ENCODE measurements around the gene TMEM208.

The TMEM208 gene

DNA sequence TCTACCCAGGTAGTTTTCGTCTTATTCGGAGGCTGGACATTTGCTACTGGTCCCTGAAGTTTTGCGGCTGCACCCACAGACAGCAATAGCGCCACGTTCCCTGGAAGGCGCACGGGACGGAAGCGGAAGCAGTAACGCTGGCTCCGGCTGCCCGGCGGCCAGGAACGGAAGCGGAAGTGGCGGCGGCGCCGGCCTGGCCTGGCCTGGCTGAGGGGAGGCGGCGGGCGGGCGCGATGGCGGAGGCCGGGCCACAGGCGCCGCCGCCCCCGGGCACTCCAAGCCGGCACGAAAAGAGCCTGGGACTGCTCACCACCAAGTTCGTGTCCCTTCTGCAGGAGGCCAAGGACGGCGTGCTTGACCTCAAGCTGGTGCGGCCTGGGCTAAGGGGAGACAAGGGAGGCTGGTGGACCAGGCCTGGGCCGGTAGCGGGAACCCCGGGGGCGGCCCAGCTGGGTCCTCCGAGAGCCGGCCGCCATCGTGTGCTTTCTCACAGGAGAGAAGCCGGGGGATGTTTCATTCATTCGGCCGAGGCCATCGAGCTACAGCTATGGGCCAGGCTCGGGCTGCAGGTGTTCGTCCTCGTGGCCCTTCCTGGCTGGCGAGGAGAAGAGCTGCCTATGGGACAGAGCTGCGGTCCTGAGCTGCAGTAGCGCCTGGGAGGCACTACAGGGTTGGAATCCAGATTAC, 34.8 kb upstream of the TMEM208 start, which contains the start of gene E2F4:
Gene E2F4, plus strand, starts transcription at position 161 of the 687 bp plus-strand sequence. Its CDS starts 73 bp downstream, at position 234.
- peak; percentile 62 for DNase-seq

DNA sequence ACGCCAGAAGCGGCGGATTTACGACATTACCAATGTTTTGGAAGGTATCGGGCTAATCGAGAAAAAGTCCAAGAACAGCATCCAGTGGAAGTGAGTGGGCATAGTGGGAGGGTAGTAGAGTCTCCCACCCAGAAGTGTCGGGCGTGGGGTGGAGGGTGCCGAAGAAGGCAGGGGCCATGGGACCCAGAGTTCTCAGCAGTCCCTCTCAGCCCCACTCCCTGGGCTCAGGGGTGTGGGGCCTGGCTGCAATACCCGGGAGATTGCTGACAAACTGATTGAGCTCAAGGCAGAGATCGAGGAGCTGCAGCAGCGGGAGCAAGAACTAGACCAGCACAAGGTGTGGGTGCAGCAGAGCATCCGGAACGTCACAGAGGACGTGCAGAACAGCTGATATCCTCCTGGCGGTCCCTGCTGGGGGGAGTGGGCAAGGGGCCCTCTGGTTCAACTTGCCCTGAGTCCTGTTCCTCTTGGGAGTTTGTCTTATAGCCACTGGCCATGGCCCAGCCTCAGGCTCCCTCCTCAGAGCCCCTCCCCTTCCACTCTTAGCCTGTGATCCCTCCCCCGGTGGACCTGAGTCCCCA, 34.1 kb upstream of the TMEM208 start:
- DNase-seq = no peak

DNA sequence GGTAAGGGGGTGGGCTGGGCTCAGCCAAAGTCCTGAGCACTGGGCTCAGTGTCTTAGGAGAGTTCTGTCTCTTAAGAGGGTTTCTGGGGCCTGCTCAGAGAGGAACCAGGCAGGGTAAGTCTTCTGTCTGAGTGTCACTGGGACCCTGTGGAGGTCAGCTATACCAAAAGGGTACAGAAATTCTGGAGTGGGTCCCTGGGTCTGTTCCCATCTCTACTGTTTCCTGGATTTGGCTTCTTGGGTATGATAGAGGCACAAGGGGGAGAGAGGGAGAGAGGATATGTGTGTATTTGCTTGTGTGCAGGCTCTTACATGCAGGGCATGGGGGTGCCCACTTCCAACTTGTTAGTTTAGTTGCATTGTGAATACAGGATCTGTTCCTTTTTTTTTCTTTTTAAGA, 33.4 kb upstream of the TMEM208 start:
- no peak for DNase-seq

DNA sequence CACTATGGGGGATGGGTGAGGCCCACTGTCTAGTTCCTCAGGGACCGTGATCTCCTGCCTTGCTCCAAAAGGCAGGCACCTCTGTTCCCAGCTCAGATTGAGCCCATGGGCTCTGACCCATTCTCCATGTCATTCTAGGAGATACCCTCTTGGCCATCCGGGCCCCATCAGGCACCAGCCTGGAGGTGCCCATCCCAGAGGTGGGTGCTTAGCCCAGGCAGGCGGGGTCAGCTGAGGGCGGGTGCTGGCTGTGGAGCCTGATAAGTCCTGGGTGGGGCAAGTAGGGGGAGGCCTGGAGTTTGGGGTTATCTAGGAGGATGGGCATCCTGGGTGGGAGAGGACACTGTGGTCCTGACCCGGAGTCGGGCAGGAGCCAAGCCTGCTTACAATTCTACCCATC, 32.7 kb upstream of the TMEM208 start:
- DNase-seq = no peak

DNA sequence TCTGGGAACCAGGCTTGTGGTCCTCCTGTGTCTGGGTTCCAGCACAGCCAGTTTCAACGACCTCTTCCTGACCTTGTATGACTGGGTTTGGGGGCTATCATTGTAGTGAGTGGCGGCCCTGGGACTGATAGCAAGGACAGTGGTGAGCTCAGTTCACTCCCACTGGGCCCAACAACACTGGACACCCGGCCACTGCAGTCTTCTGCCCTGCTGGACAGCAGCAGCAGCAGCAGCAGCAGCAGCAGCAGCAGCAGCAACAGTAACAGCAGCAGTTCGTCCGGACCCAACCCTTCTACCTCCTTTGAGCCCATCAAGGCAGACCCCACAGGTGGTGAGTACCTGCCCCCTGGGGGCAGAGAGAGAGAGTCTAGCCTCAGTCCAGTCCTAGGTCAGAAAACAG, 31.3 kb upstream of the TMEM208 start:
- no peak for DNase-seq

DNA sequence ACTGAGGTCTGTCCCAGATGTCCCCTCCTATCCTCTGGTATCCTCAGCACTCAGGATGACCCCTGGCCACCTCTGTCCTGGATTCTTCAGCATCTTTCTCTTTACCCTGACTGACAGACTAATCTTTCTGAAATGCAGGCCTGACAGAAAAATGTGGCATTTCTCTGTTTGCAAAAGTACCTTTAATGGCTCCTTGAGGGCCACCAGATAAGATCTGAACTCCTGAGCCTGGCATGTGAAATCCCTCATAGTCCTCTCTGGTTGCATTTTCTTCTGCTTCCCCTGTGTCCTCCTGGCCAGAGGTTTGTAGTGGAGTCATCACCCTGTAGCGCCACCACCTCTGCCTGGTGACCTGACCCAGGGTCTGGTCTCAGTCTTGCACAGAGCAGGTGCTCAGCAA, 30.0 kb upstream of the TMEM208 start:
- DNase-seq = no peak

DNA sequence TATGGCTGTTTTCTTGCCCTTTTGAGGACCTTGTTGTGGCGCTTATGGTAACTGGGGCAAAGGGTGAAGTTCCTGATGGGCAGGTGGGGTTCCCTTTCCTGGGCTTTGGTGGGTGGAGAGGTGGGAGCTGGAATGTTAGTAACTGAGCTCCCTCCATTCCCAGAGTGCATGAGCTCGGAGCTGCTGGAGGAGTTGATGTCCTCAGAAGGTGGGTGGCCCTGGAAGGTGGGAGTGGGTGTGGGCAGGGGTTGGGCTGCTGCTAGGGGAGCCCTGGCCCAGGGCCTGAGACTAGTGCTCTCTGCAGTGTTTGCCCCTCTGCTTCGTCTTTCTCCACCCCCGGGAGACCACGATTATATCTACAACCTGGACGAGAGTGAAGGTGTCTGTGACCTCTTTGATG, 29.2 kb upstream of the TMEM208 start:
- no peak for DNase-seq

DNA sequence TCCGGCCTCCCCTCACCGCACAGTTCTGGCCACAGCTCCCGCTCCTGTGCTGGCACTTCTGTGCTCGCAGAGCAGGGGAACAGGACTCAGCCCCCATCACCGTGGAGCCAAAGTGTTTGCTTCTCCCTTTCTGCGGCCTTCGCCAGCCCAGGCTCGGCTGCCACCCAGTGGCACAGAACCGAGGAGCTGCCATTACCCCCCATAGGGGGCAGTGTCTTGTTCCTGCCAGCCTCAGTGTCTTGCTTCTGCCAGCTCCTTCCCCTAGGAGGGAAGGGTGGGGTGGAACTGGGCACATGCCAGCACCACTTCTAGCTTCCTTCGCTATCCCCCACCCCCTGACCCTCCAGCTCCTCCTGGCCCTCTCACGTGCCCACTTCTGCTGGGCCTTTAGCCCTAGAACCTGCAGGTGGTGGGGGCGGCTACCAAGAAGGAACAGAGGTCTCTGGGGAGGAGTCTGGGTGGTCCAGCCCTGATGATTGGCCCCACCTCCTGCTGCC, 28.6 kb upstream of the TMEM208 start:
- DNase-seq = peak; percentile 9

DNA sequence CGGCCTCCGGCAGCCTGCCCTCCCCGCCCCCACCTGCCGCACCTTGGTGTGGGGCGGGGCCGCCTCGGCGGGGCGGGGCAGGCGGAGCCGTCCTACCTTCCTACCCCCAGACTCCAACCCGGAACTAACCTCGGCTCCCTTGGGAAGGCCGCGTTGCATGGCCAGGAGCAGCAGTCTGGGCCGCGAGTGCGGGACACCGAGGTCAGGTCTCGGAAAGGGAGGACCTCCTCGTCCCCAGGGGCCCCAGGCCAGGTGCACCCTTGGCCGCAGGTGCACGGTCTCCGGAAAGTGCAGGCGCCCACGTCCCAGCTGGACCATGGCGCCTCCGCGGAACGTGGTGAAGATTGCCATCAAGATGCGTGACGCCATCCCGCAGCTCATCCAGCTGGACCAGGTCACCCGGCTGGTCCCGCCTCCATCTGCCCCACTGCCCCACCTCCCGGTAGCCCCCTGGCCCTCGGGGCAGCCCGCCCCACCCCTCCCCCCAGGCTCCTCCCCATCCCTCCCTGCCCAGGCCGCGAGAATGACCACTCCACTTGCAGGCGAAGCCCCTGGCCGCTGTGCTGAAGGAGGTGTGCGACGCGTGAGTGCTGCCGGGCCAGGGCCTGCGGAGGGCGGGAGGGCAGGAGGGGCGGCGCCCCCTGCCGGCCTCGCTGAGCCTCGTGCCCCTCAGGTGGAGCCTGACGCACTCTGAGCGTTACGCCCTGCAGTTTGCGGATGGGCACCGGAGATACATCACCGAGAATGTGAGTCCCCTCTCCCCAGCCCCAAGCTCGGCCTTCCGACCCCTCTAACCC, 27.7 kb upstream of the TMEM208 start, which contains the start of gene ELMO3:
Gene ELMO3, plus strand, starts transcription at position 121 of the 797 bp plus-strand sequence. Its CDS starts 196 bp downstream, at position 317.
- no peak for DNase-seq

DNA sequence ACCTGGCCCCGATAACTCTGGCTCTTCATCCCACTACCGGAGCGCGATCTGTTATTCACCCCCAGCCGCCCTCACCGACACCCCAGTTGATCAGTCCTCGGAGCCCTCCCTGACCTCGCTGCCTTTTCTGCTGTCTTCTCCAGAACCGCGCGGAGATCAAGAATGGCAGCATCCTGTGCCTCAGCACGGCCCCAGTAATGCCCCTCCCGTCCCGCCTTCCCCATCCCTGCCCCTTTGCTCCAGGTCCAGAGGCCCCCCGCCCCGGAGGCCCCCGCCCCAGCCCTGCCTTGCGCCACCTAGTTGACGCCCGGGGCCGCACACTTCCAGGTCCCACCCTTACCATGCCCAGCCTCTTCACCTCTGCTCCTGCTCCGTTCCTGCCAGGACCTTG, 27.1 kb upstream of the TMEM208 start:
- DNase-seq = no peak

DNA sequence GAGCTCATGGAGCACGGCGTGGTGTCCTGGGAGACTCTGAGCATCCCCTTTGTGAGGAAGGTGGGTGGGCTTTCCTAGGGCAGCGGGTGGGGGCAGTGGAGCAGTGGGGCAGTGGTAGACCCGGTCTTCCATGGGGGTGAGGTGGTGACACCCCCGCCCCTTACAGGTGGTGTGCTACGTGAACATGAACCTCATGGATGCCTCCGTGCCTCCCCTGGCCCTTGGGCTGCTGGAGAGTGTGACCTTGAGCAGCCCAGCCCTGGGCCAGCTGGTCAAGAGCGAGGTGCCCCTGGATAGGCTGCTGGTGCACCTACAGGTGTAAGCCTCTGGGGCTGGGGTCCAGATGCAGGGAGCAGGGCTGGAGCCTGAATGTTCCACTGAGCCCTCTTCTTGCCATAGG, 26.4 kb upstream of the TMEM208 start:
- DNase-seq = no peak

DNA sequence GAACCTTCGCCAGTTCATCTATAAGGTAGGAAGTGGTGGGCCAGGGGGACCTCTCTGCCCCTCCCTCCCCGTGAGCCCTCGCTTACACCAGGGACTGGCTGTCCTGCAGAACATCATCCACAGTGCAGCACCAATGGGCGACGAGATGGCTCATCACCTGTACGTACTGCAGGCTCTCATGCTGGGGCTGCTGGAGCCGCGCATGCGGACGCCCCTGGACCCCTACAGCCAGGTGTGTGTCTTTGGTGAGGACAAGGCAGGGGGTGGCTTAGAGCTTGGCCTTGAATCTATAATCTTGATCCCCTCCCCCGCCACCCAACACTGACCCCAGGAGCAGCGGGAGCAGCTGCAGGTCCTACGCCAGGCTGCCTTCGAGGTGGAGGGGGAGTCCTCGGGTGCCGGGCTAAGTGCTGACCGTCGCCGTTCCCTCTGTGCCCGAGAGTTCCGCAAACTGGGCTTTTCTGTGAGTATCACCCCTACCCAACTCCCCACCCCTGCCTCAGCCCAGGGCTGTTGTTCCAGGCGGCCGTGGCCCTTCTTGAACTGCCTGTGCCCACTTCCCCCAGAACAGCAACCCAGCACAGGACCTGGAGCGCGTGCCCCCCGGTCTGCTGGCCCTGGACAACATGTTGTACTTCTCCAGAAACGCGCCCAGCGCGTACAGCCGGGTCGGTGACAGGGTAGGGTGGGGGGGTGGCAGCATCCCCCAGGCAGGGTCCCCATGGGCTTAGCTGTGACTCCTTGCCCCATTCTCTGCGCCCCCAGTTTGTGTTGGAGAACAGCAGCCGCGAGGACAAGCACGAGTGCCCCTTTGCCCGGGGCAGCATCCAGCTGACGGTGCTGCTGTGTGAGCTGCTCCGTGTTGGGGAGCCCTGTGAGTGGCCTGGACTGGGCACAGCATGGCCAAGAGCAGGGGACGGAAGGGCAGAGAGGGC, 25.3 kb upstream of the TMEM208 start:
- DNase-seq = no peak

DNA sequence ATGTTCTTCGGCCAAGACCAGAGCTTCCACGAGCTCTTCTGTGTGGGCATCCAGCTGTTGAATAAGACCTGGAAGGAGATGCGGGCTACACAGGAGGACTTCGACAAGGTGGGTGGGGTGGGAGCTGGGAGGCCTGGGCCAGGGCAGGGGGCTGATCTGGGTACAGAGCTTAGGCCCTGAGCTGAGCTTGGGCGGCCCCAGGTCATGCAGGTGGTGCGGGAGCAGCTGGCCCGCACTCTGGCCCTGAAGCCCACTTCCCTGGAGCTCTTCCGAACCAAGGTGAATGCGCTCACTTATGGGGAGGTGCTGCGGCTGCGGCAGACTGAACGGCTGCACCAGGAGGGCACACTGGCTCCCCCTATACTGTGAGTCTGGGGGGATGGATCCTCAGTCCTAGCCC, 24.5 kb upstream of the TMEM208 start:
- DNase-seq = no peak

DNA sequence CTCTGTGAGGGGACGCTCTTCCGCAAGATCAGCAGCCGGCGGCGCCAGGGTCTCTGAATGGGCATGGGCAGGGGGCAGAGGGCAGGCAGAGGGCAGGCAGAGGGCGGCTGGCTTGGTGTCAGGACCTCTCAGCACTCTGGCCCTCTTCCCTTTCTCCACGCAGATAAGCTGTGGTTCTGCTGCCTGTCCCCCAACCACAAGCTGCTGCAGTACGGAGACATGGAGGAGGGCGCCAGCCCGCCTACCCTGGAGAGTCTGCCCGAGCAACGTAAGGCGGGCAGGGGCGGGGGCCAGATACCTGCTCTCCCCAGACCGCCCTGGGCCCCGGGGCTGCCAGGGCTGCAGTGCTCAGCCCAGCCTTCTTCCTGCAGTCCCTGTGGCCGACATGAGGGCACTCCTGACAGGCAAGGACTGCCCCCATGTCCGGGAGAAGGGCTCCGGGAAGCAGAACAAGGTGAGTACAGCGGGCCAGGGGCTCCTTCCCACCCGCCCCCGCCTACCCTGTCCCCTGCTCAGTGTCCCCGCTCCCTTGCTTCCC, 23.9 kb upstream of the TMEM208 start:
- DNase-seq = no peak

DNA sequence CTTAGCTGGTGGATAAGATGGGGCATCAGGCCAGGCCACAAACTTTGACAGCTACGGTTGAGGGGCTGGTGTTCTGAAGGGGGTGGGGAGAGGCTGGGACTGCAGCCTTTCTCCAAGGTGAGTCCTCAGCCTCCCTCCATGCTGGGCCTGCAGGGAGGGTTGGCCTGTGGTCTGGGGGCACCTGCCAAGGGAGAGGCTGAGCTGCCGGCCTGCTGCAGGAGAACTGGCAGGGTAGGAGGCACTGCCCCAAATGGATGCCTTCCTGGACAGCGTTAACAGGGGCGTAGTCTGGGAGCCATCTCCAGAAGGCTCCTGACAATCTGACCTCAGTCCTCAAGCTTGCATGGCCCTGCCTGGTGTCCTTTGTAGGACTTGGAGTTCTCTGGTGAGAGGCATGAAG, 22.9 kb upstream of the TMEM208 start:
- no peak for DNase-seq

DNA sequence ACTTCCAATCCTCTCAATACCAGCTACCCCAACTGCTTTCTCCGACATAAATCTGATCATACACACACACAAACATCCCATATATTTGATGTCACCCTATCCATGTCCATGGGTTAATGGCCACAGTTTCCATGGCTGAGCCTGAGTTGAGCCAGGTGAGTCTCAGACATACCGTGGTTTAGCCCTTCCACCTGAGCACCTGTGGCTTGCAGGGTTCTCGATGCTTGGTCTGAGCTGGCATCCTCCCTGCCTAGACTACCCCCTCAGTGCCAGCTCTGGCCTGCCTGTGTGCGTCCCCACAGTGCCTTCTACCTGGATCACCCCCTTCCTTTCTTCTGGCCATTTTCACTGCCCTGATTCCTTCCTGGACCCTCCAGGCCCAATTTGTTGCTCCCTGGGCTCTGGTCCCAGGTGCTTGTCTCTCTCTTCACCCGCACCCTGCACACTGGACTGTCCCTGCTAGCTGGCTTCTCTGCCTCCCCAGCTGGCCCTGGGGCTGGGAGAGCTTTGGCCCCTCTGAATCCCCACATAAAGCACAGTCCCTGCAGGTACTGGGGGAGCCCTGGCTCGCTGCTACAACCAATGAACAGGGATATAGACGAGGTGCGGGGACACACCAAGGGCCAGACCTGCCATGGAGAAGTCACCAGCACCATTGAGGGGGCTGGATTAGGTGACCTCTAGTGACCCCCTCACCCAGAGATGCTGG, 20.6 kb upstream of the TMEM208 start:
- DNase-seq = no peak

DNA sequence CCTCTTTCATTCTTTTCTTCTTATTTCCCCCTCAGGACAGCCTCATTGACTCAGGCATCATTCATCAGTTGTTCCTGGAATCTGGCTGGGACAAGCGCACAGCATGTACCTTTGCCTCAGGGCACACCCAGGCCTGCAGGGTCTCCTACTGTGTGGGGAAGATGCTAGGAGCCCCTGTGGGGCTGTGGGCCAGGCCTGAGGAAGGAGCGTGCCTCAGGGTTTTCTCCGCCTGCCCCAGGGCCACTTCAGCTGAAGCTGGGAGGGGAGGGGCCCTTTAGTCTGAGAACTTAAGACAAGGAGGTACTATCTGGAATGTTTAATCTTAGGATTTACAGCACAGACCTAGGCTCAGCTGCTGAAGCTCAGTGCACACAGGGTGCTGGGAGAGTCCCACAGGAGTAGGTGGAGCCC, 20.1 kb upstream of the TMEM208 start:
- DNase-seq = no peak

DNA sequence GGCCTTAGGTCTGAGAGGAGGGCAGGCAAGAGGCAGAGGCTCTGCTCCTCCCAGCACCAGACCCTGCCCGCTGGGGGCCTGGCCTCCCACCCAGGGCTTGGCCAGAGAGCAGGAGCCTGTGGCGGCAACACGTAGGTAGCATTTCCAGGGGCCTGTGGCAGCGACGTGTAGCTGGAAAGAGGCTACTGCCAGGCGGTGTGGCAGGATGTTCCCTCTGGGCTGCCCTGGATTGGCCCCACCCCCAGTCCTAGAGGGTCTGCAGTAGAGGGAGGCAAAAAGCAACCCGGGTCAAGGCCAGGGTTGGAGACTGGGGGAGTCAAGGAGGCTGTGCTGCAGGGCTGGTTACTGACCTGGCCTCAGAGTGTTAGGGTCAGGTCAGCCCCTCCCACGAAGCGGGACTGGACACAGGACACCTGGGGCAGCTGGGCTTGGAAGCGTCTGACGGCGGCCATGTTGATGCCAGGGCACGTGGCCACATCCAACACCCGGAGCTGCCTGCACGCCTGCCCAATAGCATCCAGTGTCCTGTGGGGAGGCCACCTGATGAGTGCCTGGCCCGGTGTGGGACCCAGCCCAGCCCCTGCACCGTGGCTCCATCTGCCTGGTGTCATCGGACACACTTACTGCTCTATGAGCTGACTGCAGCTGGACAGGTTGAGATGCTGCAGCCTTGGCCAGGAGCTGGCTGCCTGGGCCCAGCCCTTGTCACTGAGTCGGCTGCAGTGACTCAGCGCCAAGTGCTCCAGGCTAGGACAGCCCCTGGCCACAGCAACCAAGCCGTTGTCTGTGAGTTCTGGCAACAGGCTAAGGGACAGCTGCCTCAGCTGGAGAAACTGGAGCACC, 19.5 kb upstream of the TMEM208 start:
- no peak for DNase-seq

DNA sequence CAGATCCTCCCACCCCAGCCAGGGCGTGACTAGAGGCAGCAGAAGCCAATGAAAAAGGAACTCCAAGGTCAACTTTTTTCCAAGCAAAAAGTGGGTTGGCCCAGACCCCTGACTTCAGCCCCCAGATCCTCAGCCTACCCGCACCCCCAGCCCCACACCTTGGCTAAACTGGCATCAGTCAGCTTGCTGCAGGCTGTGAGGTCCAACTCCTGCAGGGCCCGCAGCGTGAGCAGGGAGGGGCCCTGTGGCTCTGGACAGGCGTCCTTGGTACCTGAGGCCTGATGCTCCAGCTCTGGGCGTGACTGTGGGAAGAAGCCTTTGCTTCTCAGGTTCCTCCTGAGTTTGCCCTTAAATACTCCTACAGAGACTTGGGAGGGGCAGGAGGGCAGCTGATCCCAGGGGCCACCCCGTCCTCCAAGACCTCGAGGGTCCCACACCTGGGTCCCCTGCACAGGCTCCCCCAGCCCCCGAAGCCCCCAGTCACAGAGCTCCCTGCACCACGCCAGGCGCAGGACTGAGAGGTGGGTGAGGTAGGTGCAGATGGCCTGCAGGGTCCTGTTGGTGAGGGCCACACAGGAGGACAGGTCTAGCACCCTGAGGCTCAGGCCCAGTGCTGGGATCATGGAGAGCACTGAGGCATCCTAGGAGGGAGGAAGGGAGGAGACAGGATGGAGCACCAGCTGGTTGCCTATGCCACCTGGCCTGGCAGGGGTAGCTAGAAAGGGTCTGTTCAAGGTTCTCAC, 18.6 kb upstream of the TMEM208 start:
- DNase-seq = no peak

DNA sequence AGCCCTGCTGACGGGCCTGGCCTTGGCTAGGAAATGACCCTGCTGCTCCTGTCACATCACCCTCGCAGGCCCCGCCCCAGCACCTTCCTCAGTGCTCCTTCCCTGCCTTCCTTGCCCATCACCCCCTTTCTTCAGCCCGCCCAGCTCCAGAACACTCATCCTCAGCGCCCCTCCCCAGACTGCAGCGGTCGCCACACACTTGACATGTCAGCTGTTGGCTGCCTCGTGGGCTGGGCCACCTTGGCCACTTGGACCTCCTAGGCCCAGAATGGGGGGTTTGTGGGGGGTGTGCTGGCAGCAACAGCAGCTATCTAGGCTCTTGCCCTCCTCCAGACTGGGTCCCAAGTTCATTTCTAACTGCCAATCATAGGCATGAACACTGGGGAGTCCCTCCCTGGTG, 17.4 kb upstream of the TMEM208 start:
- DNase-seq = no peak
